WERI-Rb-1 (cell line): ENCODE measurements around the gene NAV2.
A peak's percentile ranks its signal among the peaks of the same experiment; 100 is the strongest.

Experiments
- DNase-seq: peaks from one replicate; pipeline ENCODE4 v3.0.0-alpha.2; 2020
- H3K27ac ChIP-seq: fragments of 250-450 bp; sonication (Bioruptor Pico); 2 replicates; pipeline ENCODE4 v1.5.1; 2020; ENCODE audit warnings: mild to moderate bottlenecking, moderate library complexity
- H3K27me3 ChIP-seq: fragments of 250-450 bp; sonication (Bioruptor Pico); 2 replicates; pipeline ENCODE4 v1.5.1; 2021; ENCODE audit warnings: mild to moderate bottlenecking, low read depth, moderate library complexity; ENCODE audit not compliant: insufficient read depth, severe bottlenecking
- H3K36me3 ChIP-seq: fragments of 250-450 bp; sonication (Bioruptor Pico); 2 replicates; pipeline ENCODE4 v1.5.1; 2020; ENCODE audit warnings: mild to moderate bottlenecking, moderate library complexity
- H3K4me3 ChIP-seq: 2 replicates; pipeline ENCODE4 v1.5.1; 2011; ENCODE audit warnings: low read depth, mild to moderate bottlenecking, control low read depth, low read length
- H3K9me3 ChIP-seq: fragments of 250-450 bp; sonication (Bioruptor Pico); 2 replicates; pipeline ENCODE4 v1.5.1; 2021; ENCODE audit warnings: mild to moderate bottlenecking, moderate library complexity; ENCODE audit not compliant: severe bottlenecking
- TF ChIP-seq, protein P1 (sequence below): IDR thresholded peaks from 2 replicates; pipeline ENCODE4 v1.5.1; 2011; ENCODE audit warnings: low read depth, mild to moderate bottlenecking, control low read depth, inconsistent platforms, low read length

The NAV2 gene

DNA sequence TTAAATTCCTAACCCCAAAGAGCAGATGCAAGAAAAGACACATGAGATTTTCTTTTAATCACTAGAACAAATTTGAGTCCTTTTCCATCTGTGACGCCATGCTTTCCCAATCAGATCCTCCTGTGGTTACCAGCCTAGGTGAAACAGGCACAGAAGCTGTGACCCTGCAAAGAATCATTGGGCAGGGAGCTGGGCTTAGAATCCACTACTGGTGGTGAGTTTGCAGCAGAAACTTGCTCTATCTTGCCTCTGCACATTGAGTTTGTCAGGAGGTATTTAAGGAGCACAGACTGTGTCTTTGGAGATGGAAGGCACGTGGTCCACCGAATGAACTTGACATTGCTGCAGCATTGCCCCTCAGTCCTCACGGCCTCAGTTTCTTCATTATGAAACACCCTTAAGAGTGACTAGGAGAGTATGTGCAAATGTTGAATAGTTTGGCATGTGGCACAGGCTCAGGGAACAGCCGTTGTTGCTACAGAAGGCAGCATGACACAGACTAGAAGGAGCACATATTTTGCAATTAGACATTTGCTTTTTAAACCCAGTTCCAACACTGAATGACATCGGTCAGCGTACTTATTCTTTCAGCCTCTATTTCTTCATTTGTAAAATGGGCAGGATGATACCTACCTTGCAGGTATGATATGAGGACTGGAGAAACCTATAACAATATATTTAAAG, 320.1 kb downstream of the NAV2 start:
- TF ChIP-seq, protein P1, sequence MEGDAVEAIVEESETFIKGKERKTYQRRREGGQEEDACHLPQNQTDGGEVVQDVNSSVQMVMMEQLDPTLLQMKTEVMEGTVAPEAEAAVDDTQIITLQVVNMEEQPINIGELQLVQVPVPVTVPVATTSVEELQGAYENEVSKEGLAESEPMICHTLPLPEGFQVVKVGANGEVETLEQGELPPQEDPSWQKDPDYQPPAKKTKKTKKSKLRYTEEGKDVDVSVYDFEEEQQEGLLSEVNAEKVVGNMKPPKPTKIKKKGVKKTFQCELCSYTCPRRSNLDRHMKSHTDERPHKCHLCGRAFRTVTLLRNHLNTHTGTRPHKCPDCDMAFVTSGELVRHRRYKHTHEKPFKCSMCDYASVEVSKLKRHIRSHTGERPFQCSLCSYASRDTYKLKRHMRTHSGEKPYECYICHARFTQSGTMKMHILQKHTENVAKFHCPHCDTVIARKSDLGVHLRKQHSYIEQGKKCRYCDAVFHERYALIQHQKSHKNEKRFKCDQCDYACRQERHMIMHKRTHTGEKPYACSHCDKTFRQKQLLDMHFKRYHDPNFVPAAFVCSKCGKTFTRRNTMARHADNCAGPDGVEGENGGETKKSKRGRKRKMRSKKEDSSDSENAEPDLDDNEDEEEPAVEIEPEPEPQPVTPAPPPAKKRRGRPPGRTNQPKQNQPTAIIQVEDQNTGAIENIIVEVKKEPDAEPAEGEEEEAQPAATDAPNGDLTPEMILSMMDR: no peak

DNA sequence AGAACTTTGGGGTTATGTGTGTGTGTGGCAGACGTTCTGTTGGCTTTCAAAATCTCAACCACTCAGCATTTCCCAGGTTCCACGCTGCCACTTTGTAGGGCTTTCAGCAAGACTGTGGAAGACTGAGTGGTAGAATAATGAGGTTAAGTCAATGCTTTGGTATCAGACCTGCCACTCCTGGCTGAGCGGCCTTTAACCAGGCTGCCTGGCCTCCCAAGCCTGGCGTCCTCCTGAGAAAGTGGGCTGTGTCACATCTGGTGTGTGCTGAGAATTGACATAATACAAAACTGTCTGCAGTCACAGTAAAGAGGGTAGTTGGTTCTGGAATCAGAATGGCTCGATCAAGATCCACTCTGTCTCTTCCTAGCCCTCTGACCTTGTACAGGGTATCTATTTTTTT, 321.2 kb downstream of the NAV2 start:
- Histone ChIP-seq H3K27me3 (no peaks in the 10 kb centered on the region), H3K36me3 (peaks cover 33% of the 10 kb centered on the region), H3K4me3 (no peak overlapping the region), H3K27ac (peak overlapping the region; percentile 26; the same call in 1 of the 2 replicates), H3K9me3 (no peaks in the 10 kb centered on the region)
- TF ChIP-seq, protein P1: no peak
- no peak for DNase-seq

More for the DNA sequence above, 320.1 kb downstream of the NAV2 start:
- DNase-seq: no peak
- H3K27me3 ChIP-seq: no peaks in the 10 kb centered on the region
- H3K36me3 ChIP-seq: peaks cover 22% of the 10 kb centered on the region
- no peak overlapping the region for H3K4me3 ChIP-seq
- no peak overlapping the region for H3K27ac ChIP-seq
- H3K9me3 ChIP-seq: no peaks in the 10 kb centered on the region

DNA sequence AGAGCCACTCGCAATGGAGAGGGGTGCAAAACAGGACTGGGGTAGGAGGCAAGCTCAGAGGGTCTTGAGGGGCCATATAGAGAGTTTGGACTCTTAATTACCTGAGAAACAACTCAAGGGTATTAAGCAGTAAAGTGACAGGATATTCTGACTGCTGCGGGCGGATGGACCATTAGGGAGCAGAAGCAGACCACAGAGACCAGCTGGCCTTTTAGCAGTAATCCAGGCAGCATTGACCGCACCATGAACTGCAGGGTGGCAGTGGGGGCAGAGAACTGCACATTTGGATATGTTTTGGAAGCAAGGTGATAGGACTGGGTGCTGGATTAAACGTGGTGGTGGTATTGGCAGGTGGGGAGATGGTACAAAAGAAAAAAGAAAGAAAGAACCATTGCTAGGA, 322.3 kb downstream of the NAV2 start:
- peak; percentile 67 for DNase-seq
- peaks cover 45% of the 10 kb centered on the region for H3K36me3 ChIP-seq
- H3K9me3 ChIP-seq: no peaks in the 10 kb centered on the region
- H3K27ac ChIP-seq: peak overlapping the region; percentile 48; the same call in 1 of the 2 replicates
- TF ChIP-seq, protein P1: peak; percentile 18; the same call in 1 of the 2 replicates
- no peak overlapping the region for H3K4me3 ChIP-seq
- no peaks in the 10 kb centered on the region for H3K27me3 ChIP-seq

DNA sequence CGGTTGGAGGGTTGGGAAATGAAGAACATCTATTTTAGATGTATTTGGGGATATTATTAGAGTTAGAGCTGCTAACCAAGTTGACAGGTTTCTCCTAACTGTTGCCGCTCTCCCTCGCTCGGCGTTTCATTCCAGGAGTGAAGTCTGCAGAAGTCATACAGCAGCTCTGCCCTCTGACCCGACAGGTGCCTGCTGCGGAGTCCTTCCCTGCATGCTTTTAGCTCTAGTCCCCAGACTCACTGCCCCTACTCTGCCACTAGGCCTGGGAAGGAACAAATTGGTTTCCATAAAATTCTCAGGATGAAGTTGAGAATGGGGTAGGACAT, 322.7 kb downstream of the NAV2 start:
- no peak overlapping the region for H3K4me3 ChIP-seq
- H3K27ac ChIP-seq: peak overlapping the region; percentile 48; the same call in 1 of the 2 replicates
- H3K27me3 ChIP-seq: no peaks in the 10 kb centered on the region
- no peak for DNase-seq
- H3K36me3 ChIP-seq: peaks cover 47% of the 10 kb centered on the region
- H3K9me3 ChIP-seq: no peaks in the 10 kb centered on the region
- TF ChIP-seq, protein P1: no peak

DNA sequence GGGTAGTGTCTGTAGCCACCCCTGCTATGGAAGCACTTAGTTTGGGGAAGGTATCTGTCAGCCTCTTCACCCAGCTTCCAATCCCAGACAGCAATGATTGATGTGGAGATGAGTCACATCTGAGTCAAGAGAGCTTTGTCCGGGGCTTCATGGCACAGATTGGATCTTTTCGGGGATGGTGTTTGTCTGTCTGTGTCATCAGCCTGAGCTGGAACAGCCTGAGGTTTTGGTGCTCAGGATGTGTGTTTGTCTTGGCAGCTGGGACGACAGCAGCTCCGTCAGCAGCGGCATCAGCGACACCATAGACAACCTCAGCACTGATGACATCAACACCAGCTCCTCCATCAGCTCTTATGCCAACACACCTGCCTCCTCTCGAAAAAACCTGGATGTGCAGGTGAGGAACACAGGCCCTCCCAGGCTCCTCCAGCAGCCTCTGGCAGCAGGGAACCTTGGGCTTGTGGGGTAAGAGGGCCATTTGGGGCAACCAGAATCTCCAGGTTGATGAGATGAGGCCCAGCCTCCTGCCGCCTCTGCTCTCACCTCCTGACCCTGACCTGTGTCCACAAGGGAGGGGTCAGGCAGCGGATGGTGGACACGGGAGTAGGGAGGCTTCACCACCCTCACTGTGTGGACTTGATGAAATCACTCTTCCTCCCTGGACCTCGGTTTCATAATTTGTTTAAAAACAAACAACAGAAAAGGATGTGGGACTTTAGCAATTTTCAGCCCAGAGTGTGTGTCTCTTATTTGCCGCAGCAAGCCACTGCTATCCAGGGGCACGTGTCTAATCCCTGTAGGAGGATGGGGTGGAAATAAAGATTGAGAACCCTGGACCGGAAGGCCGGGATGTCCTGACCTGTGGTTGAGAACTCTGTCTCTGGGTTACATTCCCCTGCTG, 323.3 kb downstream of the NAV2 start:
- TF ChIP-seq, protein P1: no peak

More for the DNA sequence above, 323.3 kb downstream of the NAV2 start:
- peaks cover 53% of the 10 kb centered on the region for H3K36me3 ChIP-seq
- no peak overlapping the region for H3K27ac ChIP-seq
- no peak overlapping the region for H3K4me3 ChIP-seq
- no peak for DNase-seq
- no peaks in the 10 kb centered on the region for H3K9me3 ChIP-seq
- H3K27me3 ChIP-seq: no peaks in the 10 kb centered on the region
